HG03108 (cell line): ENCODE data around the gene BCL6B.

Experiments used
- ATAC-seq: cut with Tn5 transposase; IDR thresholded peaks from one replicate; pipeline ENCODE4 v1.9.1; 2021; ENCODE audit warnings: moderate library complexity; ENCODE audit not compliant: unreplicated experiment

Gene BCL6B

GRCh38 chr17:7007143-7007542 is 15.7 kb upstream of the BCL6B start:
- no peak for ATAC-seq

GRCh38 chr17:7010523-7010922 is 12.3 kb upstream of the BCL6B start:
- ATAC-seq = no peak

GRCh38 chr17:7011415-7011814 is 11.4 kb upstream of the BCL6B start:
- no peak for ATAC-seq

- no peak for ATAC-seq
Observed at GRCh38 chr17:7011942-7012254, 11.0 kb upstream of the BCL6B start.

GRCh38 chr17:7014261-7014994 is 8.4 kb upstream of the BCL6B start:
- ATAC-seq = peak; percentile 78

- peak; percentile 6 for ATAC-seq
Observed at GRCh38 chr17:7014995-7015958, 7.6 kb upstream of the BCL6B start.

- no peak for ATAC-seq
Observed at GRCh38 chr17:7016418-7016817, 6.4 kb upstream of the BCL6B start.

- ATAC-seq = no peak
Observed at GRCh38 chr17:7016886-7017826, 5.7 kb upstream of the BCL6B start.

- ATAC-seq = no peak
Observed at GRCh38 chr17:7017827-7018200, 5.0 kb upstream of the BCL6B start.

- ATAC-seq = no peak
Observed at GRCh38 chr17:7018331-7018964, 4.4 kb upstream of the BCL6B start.

- no peak for ATAC-seq
Observed at GRCh38 chr17:7019367-7019766, 3.5 kb upstream of the BCL6B start.

- no peak for ATAC-seq
Observed at GRCh38 chr17:7019839-7020519, 2.9 kb upstream of the BCL6B start.

GRCh38 chr17:7020894-7021664 is 1.8 kb upstream of the BCL6B start:
- ATAC-seq = no peak

GRCh38 chr17:7021993-7022778 is 664 bp upstream of the BCL6B start:
- ATAC-seq = peak; percentile 53

- no peak for ATAC-seq
Observed at GRCh38 chr17:7023576-7024401, 939 bp downstream of the BCL6B start.

- ATAC-seq = no peak
Observed at GRCh38 chr17:7024402-7024785, 1.5 kb downstream of the BCL6B start.

- ATAC-seq = no peak
Observed at GRCh38 chr17:7025245-7025644, 2.4 kb downstream of the BCL6B start.
